Activated T-helper 1 cell treated with anti-CD3 and anti-CD28 coated beads, Interleukin-2, amount 50 U/mL, for 16 hours (primary cell): ENCODE measurements around the gene CAMTA1.

Source experiments
- DNase-seq, 2 donors: peaks; one replicate each; pipeline ENCODE4 v3.0.0-alpha.2; 2020; ENCODE audit warnings: low read depth in 1 of 2, low spot score in 1 of 2

CAMTA1 gene

DNA sequence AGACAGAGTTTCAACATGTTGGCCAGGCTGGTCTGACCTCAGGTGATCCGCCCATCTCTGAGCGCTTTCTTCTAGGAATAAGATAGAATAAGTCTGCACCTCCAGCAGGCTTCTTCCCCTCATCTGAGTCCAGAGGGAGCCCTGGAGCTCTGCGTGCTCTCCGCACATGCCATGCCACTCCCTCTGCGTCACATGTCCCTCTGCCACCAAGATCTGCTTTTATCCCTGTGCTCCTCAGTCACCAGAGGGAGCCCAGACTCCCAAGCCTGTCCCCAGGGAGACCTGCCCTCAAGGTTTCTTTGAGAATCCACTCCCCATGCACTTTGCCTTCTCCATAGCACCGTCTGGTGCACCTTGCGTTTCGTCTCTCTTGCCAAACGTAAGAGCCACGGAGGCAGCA is 213.0 kb downstream of the CAMTA1 start:
- DNase-seq, result no peak

DNA sequence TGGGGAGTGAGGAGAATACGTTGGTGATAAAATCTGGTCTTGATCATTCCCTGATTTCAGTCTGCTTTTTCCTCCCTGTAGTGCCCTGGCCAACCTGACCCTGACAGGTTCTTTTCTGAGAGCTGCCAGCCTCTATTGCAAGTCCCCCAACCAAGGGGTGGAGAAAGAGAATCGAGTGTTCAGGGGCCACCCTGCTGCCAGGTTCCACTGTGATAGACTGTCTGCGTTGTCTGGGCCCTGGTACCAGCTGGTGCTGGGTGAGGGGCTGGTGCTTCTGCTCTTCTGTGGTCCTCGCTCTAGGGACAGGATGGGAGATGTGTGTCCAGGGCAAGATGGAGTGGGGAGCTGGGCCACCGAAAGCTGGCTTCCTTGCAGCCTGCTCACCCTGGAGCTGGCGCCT is 214.6 kb downstream of the CAMTA1 start:
- DNase-seq, result no peak

DNA sequence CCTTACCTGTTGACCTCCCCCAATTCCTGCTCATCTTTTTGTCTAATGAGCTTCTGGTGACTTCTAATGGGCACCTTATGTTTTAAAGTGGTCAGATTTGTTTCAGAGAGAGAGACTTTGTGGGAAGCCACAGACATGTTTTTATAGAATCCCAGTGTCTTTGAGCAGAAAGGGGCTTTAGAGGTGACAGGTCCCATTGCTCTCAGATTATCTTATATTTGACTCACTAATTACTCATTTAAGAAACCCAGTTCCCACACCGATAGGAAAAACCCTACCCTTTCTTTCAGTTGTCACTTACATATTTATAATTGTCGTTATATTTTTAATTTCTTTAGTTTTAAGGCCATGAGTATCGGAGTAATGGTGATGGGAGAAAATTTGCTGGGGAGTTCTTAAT is 215.5 kb downstream of the CAMTA1 start:
- DNase-seq, result no peak

DNA sequence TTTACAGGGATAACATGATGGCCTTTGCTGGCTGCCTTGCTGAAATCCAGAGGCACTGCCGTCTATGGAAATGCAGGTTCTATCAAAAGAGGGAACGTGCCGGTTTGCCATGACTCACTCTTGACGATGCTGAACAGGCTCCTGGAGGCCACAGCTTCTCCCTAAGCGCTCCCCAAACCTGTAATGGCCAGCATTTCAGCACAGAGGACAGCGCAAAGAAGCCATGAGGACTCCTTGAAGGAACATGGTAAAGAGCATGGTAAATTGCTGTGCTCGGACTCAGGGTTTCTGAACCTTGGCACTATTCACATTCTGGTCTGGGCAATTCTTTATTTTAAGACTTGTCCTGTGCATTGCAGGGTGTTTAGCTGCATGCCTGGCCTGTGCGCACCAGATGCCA is 217.5 kb downstream of the CAMTA1 start:
- DNase-seq, result no peak

DNA sequence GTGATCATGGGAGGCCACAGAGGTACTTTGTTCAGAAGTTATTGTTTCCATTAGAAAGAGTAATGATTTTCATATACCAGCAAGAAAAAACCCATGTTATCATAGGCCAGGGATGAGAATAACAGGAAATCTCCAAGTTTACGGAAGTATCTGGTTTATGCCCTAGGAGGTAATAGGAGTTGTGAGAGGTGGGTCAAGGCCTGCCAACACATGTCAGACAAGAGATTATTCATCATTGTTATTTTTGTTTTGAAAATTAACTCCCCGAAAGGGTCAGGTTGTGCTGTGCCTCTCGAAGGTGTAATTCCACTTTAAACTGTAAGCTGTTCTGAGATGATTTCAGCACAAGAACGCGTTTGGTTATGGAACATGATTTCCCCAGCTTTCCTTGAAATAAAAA is 218.4 kb downstream of the CAMTA1 start:
- no peak for DNase-seq

DNA sequence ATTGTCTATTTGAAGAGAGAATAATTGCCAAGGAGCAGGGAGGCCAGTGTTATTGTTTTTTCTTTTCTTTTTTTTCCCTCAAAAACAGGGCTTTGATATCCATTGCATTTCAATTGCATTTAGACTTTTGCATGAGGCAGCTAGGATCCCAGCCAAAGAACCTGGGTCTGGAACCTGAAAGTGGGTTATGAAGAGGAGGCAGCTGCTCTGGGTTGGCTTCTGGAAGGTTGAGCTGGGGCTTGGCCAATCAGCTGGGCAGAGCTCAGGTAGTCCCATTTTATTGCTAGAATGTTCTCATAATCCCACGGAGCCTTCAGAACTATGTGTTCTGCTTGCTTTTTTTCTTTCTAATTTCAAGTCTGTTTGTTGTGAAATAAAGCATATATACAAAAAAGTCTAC is 218.9 kb downstream of the CAMTA1 start:
- DNase-seq, result no peak

DNA sequence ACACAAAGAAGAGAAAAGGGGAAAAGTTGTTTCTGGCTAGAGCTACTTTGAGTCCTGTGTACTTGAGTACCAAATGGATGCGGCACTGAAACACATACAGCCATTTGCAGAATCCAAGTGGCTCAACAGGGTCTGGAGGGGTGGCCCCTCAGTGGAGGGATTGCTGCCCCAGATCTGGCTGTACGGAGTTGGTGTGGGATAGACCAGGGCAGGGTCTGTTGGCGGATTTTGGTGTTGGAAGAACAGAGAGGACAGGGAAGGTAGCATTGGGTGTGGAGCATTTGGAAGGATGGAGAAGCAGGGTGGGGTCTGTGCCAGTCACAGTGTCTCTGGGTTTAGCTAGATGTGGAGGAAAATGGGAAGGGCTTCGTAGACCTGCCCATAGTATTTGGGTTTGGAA is 220.5 kb downstream of the CAMTA1 start:
- DNase-seq, result no peak

DNA sequence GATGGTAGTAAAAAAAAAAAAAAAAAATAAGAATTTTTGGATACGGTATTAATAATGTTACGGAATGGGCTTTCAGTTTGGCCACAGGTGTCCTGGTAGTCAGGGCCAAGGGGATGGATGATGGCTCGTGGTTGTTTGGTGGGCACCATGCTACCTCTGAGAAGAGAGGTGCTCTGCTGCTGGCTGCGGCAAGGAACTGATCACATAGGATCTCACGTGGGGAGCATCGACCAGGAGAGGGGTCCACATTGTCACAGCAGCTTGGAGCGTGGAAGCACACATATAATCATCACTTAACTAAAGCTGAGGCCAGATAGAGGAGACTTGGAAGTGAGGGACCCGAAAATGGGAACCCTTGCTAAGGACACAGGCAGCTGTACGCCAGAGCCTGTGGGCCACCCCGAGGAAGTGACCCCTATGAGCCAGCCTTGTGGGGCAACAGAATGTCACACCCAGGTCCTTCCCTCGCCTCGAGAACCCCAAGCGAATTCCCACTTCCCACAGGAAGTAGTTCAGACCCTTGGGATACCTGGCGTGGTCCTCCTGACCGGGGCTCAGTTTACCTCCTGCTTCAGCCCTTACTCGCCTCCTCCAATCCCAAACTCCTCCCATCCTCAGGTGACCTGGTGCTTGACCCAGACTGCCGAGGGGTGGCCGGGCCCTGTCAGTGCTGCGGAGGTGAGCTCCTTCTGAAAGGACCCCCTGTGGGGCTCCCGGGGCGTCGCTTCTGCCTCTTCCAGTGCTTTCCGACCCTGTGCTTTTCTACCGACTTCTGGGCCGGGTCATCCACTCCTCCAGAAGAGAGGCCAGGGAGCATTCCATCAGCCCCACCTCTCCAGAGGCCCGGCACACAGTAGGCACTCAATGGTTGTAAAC is 222.0 kb downstream of the CAMTA1 start:
- DNase-seq, result no peak

DNA sequence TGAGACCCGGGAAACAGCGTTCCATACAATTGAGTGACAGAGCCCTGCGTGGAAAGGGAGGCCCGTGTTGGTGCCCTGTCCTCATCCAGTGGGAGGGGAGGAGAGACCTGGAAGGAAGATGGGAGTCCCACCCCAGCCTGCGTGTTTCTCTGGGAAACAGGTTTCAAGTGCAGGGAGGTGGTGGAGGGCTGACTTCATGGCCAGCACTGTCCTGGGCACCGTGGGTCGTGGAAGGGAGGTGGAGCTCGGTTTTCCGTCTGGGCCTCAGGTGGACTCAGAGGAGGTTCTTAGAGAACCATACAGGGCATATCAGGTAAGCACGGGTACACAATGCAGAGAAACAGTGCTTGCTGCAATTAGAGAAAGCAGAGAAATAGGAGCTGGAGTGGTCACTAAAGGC is 222.6 kb downstream of the CAMTA1 start:
- no peak for DNase-seq

DNA sequence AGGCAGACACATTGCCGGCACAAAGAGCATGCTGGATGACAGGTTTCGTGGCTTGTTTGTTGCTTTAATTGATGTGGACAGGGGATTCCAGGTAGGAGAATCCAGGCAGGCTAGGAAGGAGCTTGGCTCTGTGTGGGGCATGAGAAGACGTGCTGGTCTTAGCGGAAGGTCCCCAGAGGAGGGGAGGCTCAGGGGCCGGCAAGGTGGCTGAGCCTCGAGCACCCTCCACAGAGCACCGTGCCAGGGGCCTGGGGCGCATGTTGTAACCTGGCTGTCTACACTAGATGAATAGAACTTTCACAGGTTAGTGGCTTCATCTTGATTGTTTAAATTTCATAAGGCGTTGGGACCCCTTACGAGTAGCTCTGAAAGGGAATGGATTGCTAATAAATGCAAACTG is 223.1 kb downstream of the CAMTA1 start:
- no peak for DNase-seq

DNA sequence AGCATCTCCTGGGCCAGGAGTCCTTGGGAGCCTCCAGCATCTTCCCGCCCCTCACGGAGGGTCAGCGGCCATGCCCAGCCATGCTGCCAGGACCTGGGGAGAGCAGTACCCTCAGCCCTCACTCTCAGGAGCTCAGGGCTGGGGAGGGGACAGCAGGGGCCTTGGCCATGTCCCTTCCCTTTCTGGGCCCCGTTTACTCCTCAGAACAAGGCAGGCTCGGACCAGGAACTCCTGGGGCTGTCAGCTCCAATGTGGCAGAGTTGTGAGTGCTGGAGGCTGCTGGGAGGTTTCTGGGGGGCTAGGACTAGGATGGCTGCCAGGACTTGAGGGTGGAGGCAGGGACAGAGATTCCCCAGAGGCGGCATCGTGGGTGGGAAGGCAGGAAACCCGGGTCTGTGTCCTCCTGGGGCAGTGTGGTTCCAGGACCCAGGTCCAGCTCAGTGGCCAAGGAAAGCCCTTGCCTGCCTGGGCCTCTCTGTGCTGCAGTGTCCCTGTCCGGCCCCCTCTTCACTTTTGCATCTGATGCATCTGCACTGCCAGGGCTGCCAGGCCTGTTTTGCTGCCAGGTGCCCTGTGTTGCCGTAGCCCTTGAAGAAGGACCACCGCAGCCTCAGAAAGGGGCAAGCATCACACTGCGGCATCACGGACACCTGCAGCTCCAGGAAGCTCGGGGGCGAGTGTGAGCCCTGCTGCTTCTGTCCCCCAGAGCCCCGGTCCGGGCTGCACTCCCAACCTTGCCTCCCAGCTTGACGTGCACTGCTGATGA is 223.9 kb downstream of the CAMTA1 start:
- no peak for DNase-seq

DNA sequence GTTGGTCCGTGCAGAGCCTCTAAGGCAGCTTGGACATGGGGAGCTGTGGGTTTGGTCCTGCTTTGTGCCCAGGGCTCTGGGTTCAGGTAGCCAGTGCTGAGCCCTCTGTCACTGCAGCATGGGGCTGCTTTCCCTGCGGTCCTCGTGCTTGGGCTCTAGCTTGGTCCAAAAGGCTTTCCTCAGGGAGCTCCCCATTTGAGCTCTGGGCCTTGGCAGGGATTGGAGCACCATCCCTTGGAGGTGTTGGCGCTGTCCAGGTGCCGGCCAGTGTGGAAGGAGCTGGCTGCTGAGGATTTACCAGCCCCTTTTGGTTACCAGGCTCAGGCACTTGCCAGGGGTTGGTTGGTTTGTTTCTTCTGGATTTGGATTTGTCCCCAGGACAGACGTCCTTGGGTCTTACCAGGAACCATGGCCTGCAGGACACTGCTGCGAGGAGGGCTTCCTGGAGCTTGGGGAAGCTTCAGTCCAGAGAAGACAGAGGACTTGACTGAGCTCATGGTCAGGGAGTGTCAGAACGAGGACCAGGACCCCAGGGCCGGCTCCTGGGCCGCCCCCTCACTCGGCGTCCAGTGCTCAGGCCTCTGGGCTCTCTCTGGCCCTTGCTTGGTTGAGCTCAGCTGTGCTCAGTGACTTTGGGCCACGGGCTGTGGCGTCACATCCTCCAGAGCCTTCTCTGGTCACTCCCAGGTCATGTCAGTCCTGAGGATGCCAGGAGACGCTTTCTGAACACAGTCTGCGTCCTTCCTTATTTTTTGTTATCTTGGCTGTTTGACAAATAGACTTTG is 224.7 kb downstream of the CAMTA1 start:
- no peak for DNase-seq

DNA sequence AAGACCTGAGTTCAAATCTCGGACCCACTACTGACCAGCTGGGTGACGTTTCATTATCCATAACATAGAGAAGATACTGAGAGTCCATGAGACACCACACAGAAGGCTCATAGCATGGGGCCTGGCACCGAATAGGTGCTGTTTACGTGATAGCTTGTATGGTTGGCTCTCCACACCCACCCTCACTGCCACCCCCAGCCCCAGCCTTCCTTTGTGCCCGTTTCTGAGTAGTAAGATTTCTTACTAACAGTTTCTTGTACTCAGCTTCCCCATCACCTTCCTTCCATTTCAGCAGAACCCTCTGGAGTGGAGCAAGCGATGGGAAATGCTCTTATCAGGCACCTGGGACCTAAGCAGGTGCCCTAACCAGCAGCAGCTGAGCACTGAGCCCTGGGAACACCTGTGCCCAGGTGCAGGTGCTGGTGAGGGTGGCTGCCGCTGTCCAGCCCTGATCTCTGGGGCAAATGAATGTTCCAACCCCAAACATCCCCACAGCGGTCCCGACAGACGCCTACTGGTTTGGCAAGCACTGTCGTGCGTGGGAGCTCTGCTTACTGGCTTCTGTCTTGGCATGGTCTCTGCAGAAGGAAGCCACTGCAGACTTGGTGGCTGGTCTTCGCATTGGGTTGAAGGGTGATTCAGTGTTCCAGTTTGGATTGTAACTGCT is 225.4 kb downstream of the CAMTA1 start:
- DNase-seq, result no peak

DNA sequence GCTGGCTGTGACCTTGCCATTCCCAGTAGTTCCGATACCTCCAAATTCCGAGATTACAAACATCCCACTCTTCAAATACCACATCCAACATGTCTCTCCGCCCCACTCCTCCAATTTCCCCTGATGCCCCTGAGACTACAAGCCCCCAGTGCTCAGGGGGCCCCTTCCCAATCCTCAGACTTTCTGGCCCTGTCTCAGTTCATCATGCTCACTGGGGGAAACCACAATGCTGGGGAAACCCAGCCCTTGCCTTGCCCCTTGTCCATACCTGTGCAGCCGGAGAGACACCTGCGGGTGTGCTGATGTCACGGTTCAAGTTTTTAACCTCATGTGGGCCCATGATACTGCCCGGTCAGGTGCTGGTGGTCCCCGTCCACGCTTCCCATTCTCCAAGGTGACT is 226.6 kb downstream of the CAMTA1 start:
- DNase-seq, result no peak

DNA sequence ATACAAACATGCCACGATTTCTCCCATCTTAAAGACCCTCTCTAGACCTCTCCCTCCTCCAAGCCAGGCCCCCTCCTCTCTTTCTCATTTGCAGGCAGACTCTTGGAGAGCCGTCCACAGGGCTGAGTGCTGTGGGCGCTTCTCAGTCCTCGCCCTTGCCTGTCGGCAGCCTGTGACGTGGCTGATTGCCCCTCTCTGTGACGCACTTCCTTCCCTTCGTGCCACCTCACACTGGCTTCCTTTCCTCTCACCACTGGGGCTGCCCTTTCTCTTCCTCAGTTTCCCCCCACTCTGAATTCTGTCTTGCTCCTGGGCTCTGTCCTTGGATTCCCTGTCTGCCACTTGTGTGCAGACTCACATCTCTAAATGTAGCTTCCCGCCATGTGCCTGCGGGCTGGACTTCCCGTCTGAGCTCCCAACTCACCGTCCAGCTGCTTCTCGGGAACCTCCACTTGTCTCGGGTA is 227.2 kb downstream of the CAMTA1 start:
- DNase-seq, result no peak

DNA sequence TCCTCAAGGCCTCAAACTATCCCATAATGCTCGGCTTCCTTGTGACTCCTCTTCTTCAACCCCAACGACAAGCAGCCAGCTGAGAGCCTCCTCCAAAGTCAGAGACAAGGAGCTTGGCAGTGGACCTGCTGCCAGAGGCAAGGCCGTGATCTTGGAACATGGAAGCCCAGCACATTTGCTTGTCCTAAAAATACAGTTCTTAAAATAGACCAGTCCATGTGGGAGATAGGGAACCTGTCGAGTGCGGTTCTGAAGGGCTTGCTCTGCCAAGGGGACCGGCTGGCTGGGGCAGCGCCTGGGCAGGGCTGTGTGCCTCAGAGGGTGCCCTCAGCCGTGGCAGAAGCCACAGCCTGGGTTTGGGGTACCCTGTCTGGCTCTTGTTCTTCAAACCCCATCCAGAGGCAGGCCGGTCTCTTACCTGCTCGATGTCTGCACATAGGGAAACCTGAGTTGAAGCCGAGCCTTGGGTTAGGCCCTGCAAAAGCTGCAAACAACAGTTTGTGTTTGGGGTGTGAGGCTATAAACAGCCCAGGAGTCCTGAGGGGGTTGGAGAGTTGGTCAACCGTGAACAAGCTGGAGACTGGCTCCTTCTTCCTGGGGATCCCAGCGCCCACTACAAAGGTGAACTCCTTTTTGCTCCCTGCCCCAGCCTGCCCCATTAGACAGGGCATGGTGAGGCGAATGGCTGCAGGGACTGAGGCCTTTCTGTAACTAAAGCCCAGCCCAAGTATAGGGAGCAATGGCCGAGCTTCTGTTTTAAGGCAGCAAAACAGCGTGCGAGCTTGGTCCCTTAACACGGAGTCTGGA is 228.8 kb downstream of the CAMTA1 start:
- no peak for DNase-seq

DNA sequence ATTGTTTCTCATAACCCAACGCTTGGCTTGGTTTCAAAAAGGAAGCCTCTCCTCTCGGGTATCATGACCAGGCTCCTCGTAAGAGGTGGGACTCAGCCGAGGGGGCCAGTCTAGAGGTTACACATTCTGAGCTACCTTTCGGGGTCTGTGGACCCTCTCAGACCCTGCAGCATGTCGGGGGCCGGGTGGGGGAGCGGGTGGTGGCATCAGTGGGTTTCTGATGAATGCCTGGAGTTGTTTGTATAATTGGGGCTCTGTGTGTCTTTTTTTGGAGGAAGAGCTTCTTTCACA is 229.3 kb downstream of the CAMTA1 start:
- DNase-seq, result no peak

DNA sequence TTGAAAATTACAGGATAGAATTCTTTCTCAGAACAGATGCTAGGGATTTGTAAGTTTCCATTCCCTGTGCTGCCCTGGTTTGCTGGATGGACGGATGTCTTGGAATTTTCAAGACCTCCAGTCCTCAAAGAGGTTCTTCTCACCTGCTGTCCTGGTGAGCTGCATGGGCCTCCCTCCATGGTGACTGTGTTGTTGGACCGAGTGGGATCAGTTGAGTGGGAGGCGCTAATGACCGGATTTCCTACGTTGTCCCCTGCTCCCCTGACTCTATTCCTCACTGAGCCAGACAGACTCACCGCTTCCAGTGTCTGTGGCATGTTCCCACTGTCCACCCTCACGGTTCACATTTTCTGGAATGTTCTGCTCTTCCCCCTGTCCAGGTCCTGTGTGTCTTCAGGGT is 229.8 kb downstream of the CAMTA1 start:
- DNase-seq, result no peak

DNA sequence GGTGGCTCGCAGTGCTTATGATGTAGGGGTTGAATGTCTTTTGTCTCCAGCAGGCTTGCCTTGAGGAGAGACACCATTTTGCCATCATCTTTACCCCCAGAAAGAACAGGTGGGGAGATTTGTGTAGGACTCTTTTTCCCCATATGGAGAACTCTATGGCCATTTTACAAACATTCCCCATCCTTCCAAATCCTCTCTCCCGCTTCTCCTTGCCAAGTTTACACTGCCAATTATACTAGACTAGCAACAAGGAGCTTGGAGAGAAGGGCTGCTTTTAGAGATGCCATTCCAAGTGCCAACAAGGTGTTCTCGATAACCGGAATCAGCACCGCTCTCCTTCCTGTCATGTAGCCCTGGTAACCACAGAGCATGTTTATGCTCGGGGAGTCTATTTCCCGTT is 233.1 kb downstream of the CAMTA1 start:
- DNase-seq, result no peak

DNA sequence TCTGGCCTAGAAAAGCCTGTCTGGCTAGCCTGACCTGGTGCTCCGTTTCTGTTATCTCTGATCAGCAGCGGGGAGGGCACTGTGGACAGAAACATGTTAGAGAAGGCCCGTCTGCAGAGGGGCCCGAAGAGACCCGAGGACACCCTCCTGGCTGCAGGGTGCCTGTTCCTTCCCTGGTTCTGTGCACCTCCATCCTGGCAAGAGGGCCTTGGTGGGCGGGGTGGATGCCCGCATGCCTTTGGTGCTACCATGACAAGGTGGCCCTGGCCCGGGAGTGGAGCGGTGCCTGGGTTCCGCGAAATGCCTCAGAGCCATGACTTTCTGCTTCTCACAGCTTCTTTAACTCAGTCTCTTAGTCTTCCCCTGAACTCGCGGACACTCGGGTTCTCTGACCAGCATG is 233.6 kb downstream of the CAMTA1 start:
- DNase-seq, result no peak

DNA sequence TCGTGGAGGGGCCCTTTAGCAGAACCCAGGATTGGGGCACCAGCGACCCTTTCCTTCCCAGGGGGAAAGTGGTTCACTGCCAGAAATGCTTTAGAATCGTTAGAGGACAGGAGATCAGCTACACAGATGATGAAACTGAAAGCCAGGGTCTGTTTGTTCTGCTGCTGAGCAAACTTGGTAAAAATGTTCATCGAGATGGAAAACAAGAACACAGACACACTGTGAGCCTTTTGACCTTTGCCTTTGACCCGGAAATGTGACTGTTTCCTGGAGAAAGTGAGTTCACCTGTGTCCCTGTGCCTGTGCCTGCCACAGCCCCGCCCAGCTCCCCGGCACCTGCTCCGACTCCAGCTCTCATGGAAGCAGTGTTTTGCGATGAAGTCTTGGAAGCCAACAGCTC is 234.3 kb downstream of the CAMTA1 start:
- no peak for DNase-seq
